ENCODE data around the gene NUDT2.
A peak's percentile ranks its signal among the peaks of the same experiment; 100 is the strongest.

Gene NUDT2

GRCh38 chr9:34377404-34377746 is 48.0 kb downstream of the NUDT2 start:
- Histone ChIP-seq H3K4me3 (ENCODE audit: low read depth, low read length) (peak overlapping the region; percentile 74), H3K9me3 (ENCODE audit: control insufficient read depth, insufficient read depth, low read depth, low read length) (no peaks in the 10 kb centered on the region), H3K36me3 (ENCODE audit: control insufficient read depth in 2 of 2, insufficient read depth in 1 of 2, low read length in 2 of 2) (peaks cover 0 to 3% of the 10 kb centered on the region in 2 experiments; a peak in 1 of 3 replicates), H3K4me1 (ENCODE audit: control insufficient read depth, insufficient read depth, low read length) (no peaks in the 10 kb centered on the region; the same call in none of the 2 replicates), H3K27ac (ENCODE audit: extremely low read depth, low read depth, low read length) (0 out of 2 replicates have a peak overlapping the region, but pooled peaks have one; percentile 29)
- POLR2A ChIA-PET: interaction anchor here (0.5 to 2.8 kb wide), 12 partner anchors 17 to 411 kb away, joined by 3 to 16 read pairs (median 4); partner anchors contain the start of genes DCTN3, SIGMAR1 and UBAP1
- CTCF ChIA-PET: interaction anchor here (0.7 to 10.7 kb wide), 9 partner anchors 27 to 365 kb away, joined by 3 to 172 read pairs (median 7); no protein-coding TSS in a partner anchor
- peak; percentile 88 for TF ChIP-seq PRDM10 (tag by site-specific recombination; IDR thresholded peaks at IDR 0.05)
- TF ChIP-seq ZNF239 (tag by site-specific recombination; IDR thresholded peaks at IDR 0.05): no peak
- peak; percentile 9; the same call in 1 of the 2 replicates for TF ChIP-seq ZNF394 (tag by site-specific recombination; IDR thresholded peaks at IDR 0.05; ENCODE audit: borderline replicate concordance)
- TF ChIP-seq IKZF3 (tag by site-specific recombination; IDR thresholded peaks at IDR 0.05): 0 out of 2 replicates have a peak, but pooled peaks have one; percentile 22
- no peak for TF ChIP-seq ZNF707 (tag by site-specific recombination; IDR thresholded peaks at IDR 0.05)

- POLR2A ChIA-PET: interaction anchor here (1.2 to 2.8 kb wide), 2 partner anchors 45 to 200 kb away, joined by 3 to 16 read pairs; partner anchors contain the start of gene UBAP1
- H3K36me3 ChIP-seq (ENCODE audit: control insufficient read depth in 2 of 2, insufficient read depth in 1 of 2, low read length in 2 of 2): no peaks in the 10 kb centered on the region
- H3K4me1 ChIP-seq (ENCODE audit: control insufficient read depth, insufficient read depth, low read length): no peaks in the 10 kb centered on the region; the same call in none of the 2 replicates
- no peak overlapping the region for H3K27ac ChIP-seq (ENCODE audit: extremely low read depth, low read depth, low read length)
- TF ChIP-seq ZNF169 (tag by site-specific recombination; IDR thresholded peaks at IDR 0.05) (no peak), ZNF585B (tag by site-specific recombination; IDR thresholded peaks at IDR 0.05) (no peak), MZF1 (tag by site-specific recombination; IDR thresholded peaks at IDR 0.05; ENCODE audit: borderline replicate concordance) (no peak), KLF10 (tag by site-specific recombination; IDR thresholded peaks at IDR 0.05) (no peak), ZBTB20 (tag by site-specific recombination; IDR thresholded peaks at IDR 0.05) (no peak)
- H3K4me3 ChIP-seq (ENCODE audit: low read depth, low read length): no peak overlapping the region
- H3K9me3 ChIP-seq (ENCODE audit: control insufficient read depth, insufficient read depth, low read depth, low read length): no peaks in the 10 kb centered on the region
- CTCF ChIA-PET: interaction anchor here (0.5 to 10.7 kb wide), 40 partner anchors 10 to 711 kb away, joined by 3 to 172 read pairs (median 4); no protein-coding TSS in a partner anchor
Observed at GRCh38 chr9:34378376-34379060, 49.1 kb downstream of the NUDT2 start.

GRCh38 chr9:34379334-34380033 is 50.1 kb downstream of the NUDT2 start:
- no peaks in the 10 kb centered on the region; the same call in none of the 2 replicates for H3K4me1 ChIP-seq (ENCODE audit: control insufficient read depth, insufficient read depth, low read length)
- no peaks in the 10 kb centered on the region for H3K36me3 ChIP-seq (ENCODE audit: control insufficient read depth in 2 of 2, insufficient read depth in 1 of 2, low read length in 2 of 2)
- ChIA-PET CTCF (interaction anchor here (0.5 to 10.7 kb wide), 40 partner anchors 9 to 564 kb away, joined by 3 to 172 read pairs (median 4); no protein-coding TSS in a partner anchor), POLR2A (no interaction called here)
- no peak overlapping the region for H3K4me3 ChIP-seq (ENCODE audit: low read depth, low read length)
- H3K27ac ChIP-seq (ENCODE audit: extremely low read depth, low read depth, low read length): no peak overlapping the region
- H3K9me3 ChIP-seq (ENCODE audit: control insufficient read depth, insufficient read depth, low read depth, low read length): no peaks in the 10 kb centered on the region
- TF ChIP-seq CTCF (tag by site-specific recombination; IDR thresholded peaks at IDR 0.05) (peak; percentile 67; the same call in 1 of the 2 replicates), PRDM10 (tag by site-specific recombination; IDR thresholded peaks at IDR 0.05) (no peak), ZBTB26 (tag by site-specific recombination; optimal IDR thresholded peaks at IDR 0.05) (peak; percentile 12)
- TF ChIP-seq, protein P1, sequence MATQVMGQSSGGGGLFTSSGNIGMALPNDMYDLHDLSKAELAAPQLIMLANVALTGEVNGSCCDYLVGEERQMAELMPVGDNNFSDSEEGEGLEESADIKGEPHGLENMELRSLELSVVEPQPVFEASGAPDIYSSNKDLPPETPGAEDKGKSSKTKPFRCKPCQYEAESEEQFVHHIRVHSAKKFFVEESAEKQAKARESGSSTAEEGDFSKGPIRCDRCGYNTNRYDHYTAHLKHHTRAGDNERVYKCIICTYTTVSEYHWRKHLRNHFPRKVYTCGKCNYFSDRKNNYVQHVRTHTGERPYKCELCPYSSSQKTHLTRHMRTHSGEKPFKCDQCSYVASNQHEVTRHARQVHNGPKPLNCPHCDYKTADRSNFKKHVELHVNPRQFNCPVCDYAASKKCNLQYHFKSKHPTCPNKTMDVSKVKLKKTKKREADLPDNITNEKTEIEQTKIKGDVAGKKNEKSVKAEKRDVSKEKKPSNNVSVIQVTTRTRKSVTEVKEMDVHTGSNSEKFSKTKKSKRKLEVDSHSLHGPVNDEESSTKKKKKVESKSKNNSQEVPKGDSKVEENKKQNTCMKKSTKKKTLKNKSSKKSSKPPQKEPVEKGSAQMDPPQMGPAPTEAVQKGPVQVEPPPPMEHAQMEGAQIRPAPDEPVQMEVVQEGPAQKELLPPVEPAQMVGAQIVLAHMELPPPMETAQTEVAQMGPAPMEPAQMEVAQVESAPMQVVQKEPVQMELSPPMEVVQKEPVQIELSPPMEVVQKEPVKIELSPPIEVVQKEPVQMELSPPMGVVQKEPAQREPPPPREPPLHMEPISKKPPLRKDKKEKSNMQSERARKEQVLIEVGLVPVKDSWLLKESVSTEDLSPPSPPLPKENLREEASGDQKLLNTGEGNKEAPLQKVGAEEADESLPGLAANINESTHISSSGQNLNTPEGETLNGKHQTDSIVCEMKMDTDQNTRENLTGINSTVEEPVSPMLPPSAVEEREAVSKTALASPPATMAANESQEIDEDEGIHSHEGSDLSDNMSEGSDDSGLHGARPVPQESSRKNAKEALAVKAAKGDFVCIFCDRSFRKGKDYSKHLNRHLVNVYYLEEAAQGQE (tag by site-specific recombination; IDR thresholded peaks at IDR 0.05): no peak

Data from HEK293 (cell line).